IMR-90 (cell line): ENCODE results near the gene RAD21L1. TPM values are rescaled to one million over a fixed set of nuclear protein-coding genes. Genes with fewer than 3 reads are reported as not detected.
A peak's percentile ranks its signal among the peaks of the same experiment; 100 is the strongest.

Source experiments
- ATAC-seq: fragments of 200-7000 bp; cut with Tn5 transposase; 2 replicates; pipeline ENCODE4 v1.9.1; 2020; ENCODE audit warnings: low read depth, mild to moderate bottlenecking, moderate library complexity
- BruUV-seq: library from RNA; stranded (reverse); fragments of 400-500 nt; replicated peaks from 2 replicates; lab custom pipeline; 2021; lab: Mats Ljungman, UMichigan
- CTCF ChIA-PET: fragments of 300-600 bp; formaldehyde crosslinking; extraction: SDS; loops from one replicate; lab custom pipeline; 2021; ENCODE audit warnings: antibody characterized with exemption; lab: Yijun Ruan, JAX
- POLR2A ChIA-PET: fragments of 300-600 bp; sonication (Branson Sonifier 250); formaldehyde crosslinking; loops from one replicate; lab custom pipeline; 2022; ENCODE audit warnings: antibody characterized with exemption; ENCODE audit not compliant: unreplicated experiment; lab: Charles Lee
- DNase-seq: peaks from one replicate; pipeline ENCODE4 v3.0.0; 2013
- H2AFZ ChIP-seq: replicated peaks from 2 replicates; pipeline ENCODE3; 2013; ENCODE audit warnings: low read length, mild to moderate bottlenecking; ENCODE audit not compliant: poor library complexity
- H2AK5ac ChIP-seq: 2 replicates; pipeline ENCODE4 v1.6.1; 2013; ENCODE audit warnings: low read depth, low read length, inconsistent platforms
- H2AK9ac ChIP-seq: replicated peaks from 2 replicates; pipeline ENCODE3; 2013; ENCODE audit warnings: mild to moderate bottlenecking, low read depth, low read length, moderate library complexity; ENCODE audit not compliant: poor library complexity
- H2BK120ac ChIP-seq: 2 replicates; pipeline ENCODE4 v1.6.1; 2013; ENCODE audit warnings: low read depth, low read length, inconsistent platforms
- H2BK15ac ChIP-seq: 3 replicates; pipeline ENCODE4 v1.6.1; 2013; ENCODE audit warnings: low read depth, low read length, inconsistent platforms
- H2BK20ac ChIP-seq: 2 replicates; pipeline ENCODE4 v1.6.1; 2013; ENCODE audit warnings: low read depth, mild to moderate bottlenecking, inconsistent platforms, low read length, moderate library complexity
- H2BK5ac ChIP-seq: 2 replicates; pipeline ENCODE4 v1.6.1; 2013; ENCODE audit warnings: mild to moderate bottlenecking, low read depth, low read length, inconsistent platforms; ENCODE audit not compliant: poor library complexity, severe bottlenecking
- H3K14ac ChIP-seq: replicated peaks from 2 replicates; pipeline ENCODE4 v1.6.1; 2013; ENCODE audit warnings: low read depth, low read length, inconsistent platforms
- H3K18ac ChIP-seq: 2 replicates; pipeline ENCODE4 v1.6.1; 2013; ENCODE audit warnings: low read depth, low read length, control low read depth
- H3K23ac ChIP-seq: 2 replicates; pipeline ENCODE4 v1.6.1; 2013; ENCODE audit warnings: low read depth, low read length, inconsistent platforms
- H3K27ac ChIP-seq: 2 replicates; pipeline ENCODE4 v1.5.1; 2013; ENCODE audit warnings: mild to moderate bottlenecking, control low read depth, low read length; ENCODE audit not compliant: insufficient read depth
- H3K27me3 ChIP-seq: 2 replicates; pipeline ENCODE4 v1.6.1; 2013; ENCODE audit warnings: low read length; ENCODE audit not compliant: control insufficient read depth, insufficient read depth
- H3K36me3 ChIP-seq: 2 replicates; pipeline ENCODE4 v1.6.1; 2013; ENCODE audit warnings: low read length, mixed read lengths; ENCODE audit not compliant: control insufficient read depth, insufficient read depth
- H3K4ac ChIP-seq: 2 replicates; pipeline ENCODE4 v1.6.1; 2013; ENCODE audit warnings: low read depth, low read length, inconsistent platforms
- H3K4me1 ChIP-seq: 2 replicates; pipeline ENCODE4 v1.6.1; 2013; ENCODE audit warnings: low read length, mixed read lengths; ENCODE audit not compliant: control insufficient read depth, insufficient read depth
- H3K4me2 ChIP-seq: 2 replicates; pipeline ENCODE4 v1.6.1; 2013; ENCODE audit warnings: low read depth, mild to moderate bottlenecking, control low read depth, low read length, moderate library complexity
- H3K4me3 ChIP-seq: 2 replicates; pipeline ENCODE4 v1.5.1; 2013; ENCODE audit warnings: low read depth, mild to moderate bottlenecking, control low read depth, low read length, moderate library complexity; ENCODE audit not compliant: insufficient read depth
- H3K56ac ChIP-seq: 2 replicates; pipeline ENCODE4 v1.6.1; 2013; ENCODE audit warnings: low read length, inconsistent platforms; ENCODE audit not compliant: insufficient read depth; ENCODE audit errors: extremely low read depth
- H3K79me1 ChIP-seq, 2 experiments: 2 replicates each; pipeline ENCODE4 v1.6.1; 2013; ENCODE audit warnings: low read length in 2 of 2, inconsistent platforms in 1 of 2, low read depth in 1 of 2
- H3K9ac ChIP-seq: 2 replicates; pipeline ENCODE4 v1.6.1; 2013; ENCODE audit warnings: low read depth, low read length, control low read depth
- H3K9me1 ChIP-seq: 2 replicates; pipeline ENCODE4 v1.6.1; 2013; ENCODE audit warnings: low read length, inconsistent platforms; ENCODE audit not compliant: insufficient read depth
- H3K9me3 ChIP-seq: 2 replicates; pipeline ENCODE4 v1.6.1; 2013; ENCODE audit warnings: low read length; ENCODE audit not compliant: control insufficient read depth, insufficient read depth
- H4K20me1 ChIP-seq: 2 replicates; pipeline ENCODE4 v1.6.1; 2013; ENCODE audit warnings: low read length, inconsistent platforms; ENCODE audit not compliant: insufficient read depth
- H4K5ac ChIP-seq: 2 replicates; pipeline ENCODE4 v1.6.1; 2013; ENCODE audit warnings: mild to moderate bottlenecking, low read depth, low read length, control low read depth
- H4K8ac ChIP-seq, 2 experiments: 2 replicates each; pipeline ENCODE4 v1.6.1; 2013; ENCODE audit warnings: low read depth in 2 of 2, low read length in 2 of 2, control low read depth in 1 of 2, inconsistent platforms in 1 of 2
- H4K91ac ChIP-seq: 2 replicates; pipeline ENCODE4 v1.6.1; 2013; ENCODE audit warnings: low read depth, low read length, inconsistent platforms; ENCODE audit not compliant: insufficient read depth
- BHLHE40 ChIP-seq: fragments of 150-350 bp; IDR thresholded peaks from 2 replicates; pipeline ENCODE4 v1.6.1; 2016; ENCODE audit warnings: mild to moderate bottlenecking, low read depth, low read length
- CHD1 ChIP-seq: IDR thresholded peaks from 2 replicates; pipeline ENCODE4 v1.6.1; 2012; ENCODE audit warnings: low read depth, low read length, improper control_type of control experiment
- FOS ChIP-seq: fragments of 150-350 bp; IDR thresholded peaks from 2 replicates; pipeline ENCODE4 v1.6.1; 2016; ENCODE audit warnings: low read depth, low read length
- MAFK ChIP-seq: IDR thresholded peaks from 2 replicates; pipeline ENCODE4 v1.6.1; 2012; ENCODE audit warnings: low read depth, low read length, improper control_type of control experiment
- MAZ ChIP-seq: IDR thresholded peaks from 2 replicates; pipeline ENCODE4 v1.6.1; 2012; ENCODE audit warnings: low read depth, mild to moderate bottlenecking, low read length, improper control_type of control experiment, moderate library complexity, borderline replicate concordance
- MXI1 ChIP-seq: IDR thresholded peaks from 2 replicates; pipeline ENCODE4 v1.6.1; 2012; ENCODE audit warnings: low read depth, mild to moderate bottlenecking, low read length, moderate library complexity, borderline replicate concordance
- NFE2L2 ChIP-seq: fragments of 150-350 bp; IDR thresholded peaks from 2 replicates; pipeline ENCODE4 v1.6.1; 2016; ENCODE audit warnings: low read depth, mild to moderate bottlenecking, low read length
- POLR2A ChIP-seq: IDR thresholded peaks from 2 replicates; pipeline ENCODE4 v1.6.1; 2012; ENCODE audit warnings: mild to moderate bottlenecking, low read depth, low read length
- RAD21 ChIP-seq: IDR thresholded peaks from 2 replicates; pipeline ENCODE4 v1.6.1; 2012; ENCODE audit warnings: low read length, improper control_type of control experiment
- RCOR1 ChIP-seq: IDR thresholded peaks from 2 replicates; pipeline ENCODE4 v1.6.1; 2012; ENCODE audit warnings: mild to moderate bottlenecking, low read length, improper control_type of control experiment; ENCODE audit not compliant: insufficient replicate concordance
- RFX5 ChIP-seq: IDR thresholded peaks from 2 replicates; pipeline ENCODE4 v1.8.0; 2012; ENCODE audit warnings: low read depth, mild to moderate bottlenecking, low read length, moderate library complexity
- WGBS, 2 experiments: methylation state at CpG; one replicate each; pipeline versions ENCODE4 v1.1.5 to v1.1.7; 2013; ENCODE audit warnings: missing lambda C conversion rate in 2 of 2; ENCODE audit not compliant: insufficient read length in 1 of 2; ENCODE audit errors: extremely low coverage in 2 of 2; 5-methylcytosine and 5-hydroxymethylcytosine counted together
- dilution Hi-C: fragments of 300-500 bp; cut with HindIII; formaldehyde crosslinking; loops from one replicate; pipeline ENCODE4 v1.14.3; 2018; ENCODE audit warnings: low sequenced_read_pairs; ENCODE audit not compliant: unreplicated experiment
- in situ Hi-C: fragments of 300-500 bp; cut with MboI; formaldehyde crosslinking; loops from 3 replicates; pipeline ENCODE4 v1.14.3; 2019; ENCODE audit warnings: low sequenced_read_pairs, inconsistent platforms, mixed read lengths
- intact Hi-C: fragments of 100-400 bp; cut with micrococcal nuclease; formaldehyde crosslinking; loops from 2 replicates; pipeline ENCODE4 v1.10.0; 2022
- polyA plus RNA-seq, 3 experiments: library from polyadenylated mRNA; depleted of rRNA; stranded (reverse); fragments of >200 nt; gene quantifications; 2 replicates each; pipeline ENCODE4 v1.2.3, GENCODE V29; 2012; ENCODE audit warnings: low replicate concordance in 1 of 3
- total RNA-seq: library from RNA; depleted of rRNA; stranded (reverse); fragments of >200 nt; gene quantifications from 2 replicates; pipeline ENCODE4 v1.2.3, GENCODE V29; 2012
- TF ChIP-seq, protein P1 (sequence below): fragments of 150-350 bp; IDR thresholded peaks from 2 replicates; pipeline ENCODE4 v1.6.1; 2017; ENCODE audit warnings: mild to moderate bottlenecking, antibody characterized with exemption, low read length, low read depth

The RAD21L1 gene
- total and polyA plus RNA-seq, 2 of the 4 experiments (the other 2 are of a cell fraction), result not detected

DNA sequence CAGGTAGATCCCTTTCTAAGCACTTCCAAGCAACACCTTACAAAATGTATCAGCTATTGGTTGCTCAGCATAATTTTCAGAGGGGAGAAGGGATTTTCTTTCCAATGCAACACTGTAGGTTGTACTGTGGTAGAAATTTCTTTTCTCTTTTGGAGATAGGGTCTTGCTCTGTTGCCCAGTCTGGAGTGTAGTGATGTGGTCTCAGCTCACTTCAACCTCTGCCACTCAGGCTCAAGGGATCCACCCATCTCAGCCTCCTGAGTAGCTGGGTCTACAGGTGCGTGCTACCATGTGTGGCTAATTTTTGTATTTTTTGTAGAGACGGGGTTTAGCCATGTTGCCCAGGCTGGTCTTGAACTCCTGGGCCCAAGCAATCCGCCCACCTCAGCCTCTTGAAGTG is 16.3 kb downstream of the RAD21L1 start:
- BruUV-seq, result no TSS peak
- Histone ChIP-seq H2BK120ac (peak overlapping the region; percentile 82), H3K4me1 (peaks cover 3% of the 10 kb centered on the region), H2AK9ac (no peak overlapping the region), H2AK5ac (peak overlapping the region; percentile 89), H2BK20ac (peak overlapping the region; percentile 81; the same call in 1 of the 2 replicates), H3K4me3 (no peak overlapping the region), H4K20me1 (peaks cover 3% of the 10 kb centered on the region; the same call in 1 of the 2 replicates), H3K23ac (0 out of 2 replicates have a peak overlapping the region, but pooled peaks have one; percentile 67), H2BK5ac (peak overlapping the region; percentile 15), H3K27ac (peak overlapping the region; percentile 42), H2BK15ac (peak overlapping the region; percentile 53; the same call in 1 of the 3 replicates), H3K9me3 (no peaks in the 10 kb centered on the region), H3K18ac (0 out of 2 replicates have a peak overlapping the region, but pooled peaks have one; percentile 43), H3K27me3 (peaks cover under 1% of the 10 kb centered on the region), H3K14ac (peak overlapping the region; percentile 58; the same call in 1 of the 2 replicates), H3K79me1 (no peaks in the 10 kb centered on the region), H3K4ac (peak overlapping the region; percentile 74; the same call in 1 of the 2 replicates), H4K91ac (no peak overlapping the region), H4K5ac (no peak overlapping the region), H3K9ac (no peak overlapping the region), H3K36me3 (no peaks in the 10 kb centered on the region), H3K4me2 (no peak overlapping the region), H3K56ac (no peak overlapping the region), H3K9me1 (peaks cover 5% of the 10 kb centered on the region; the same call in 1 of the 2 replicates), H4K8ac (peak overlapping the region in 1 of 2 experiments; percentile 52; a peak in 2 of 4 replicates), H2AFZ (peak overlapping the region; percentile 26)
- no peak for DNase-seq
- ChIA-PET CTCF (interaction anchor here (1.0 to 1.1 kb wide), 2 partner anchors 28 to 31 kb away, joined by 3 to 4 read pairs; no protein-coding TSS in a partner anchor), POLR2A (no interaction called here)
- no CpG with 5 or more reads among the region's 3 CpGs for WGBS, 2 experiments
- in situ Hi-C loops (no loop called here), dilution Hi-C loops (no loop called here), intact Hi-C loops (no loop called here)
- TF ChIP-seq, protein P1, sequence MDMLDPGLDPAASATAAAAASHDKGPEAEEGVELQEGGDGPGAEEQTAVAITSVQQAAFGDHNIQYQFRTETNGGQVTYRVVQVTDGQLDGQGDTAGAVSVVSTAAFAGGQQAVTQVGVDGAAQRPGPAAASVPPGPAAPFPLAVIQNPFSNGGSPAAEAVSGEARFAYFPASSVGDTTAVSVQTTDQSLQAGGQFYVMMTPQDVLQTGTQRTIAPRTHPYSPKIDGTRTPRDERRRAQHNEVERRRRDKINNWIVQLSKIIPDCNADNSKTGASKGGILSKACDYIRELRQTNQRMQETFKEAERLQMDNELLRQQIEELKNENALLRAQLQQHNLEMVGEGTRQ, result no peak
- TF ChIP-seq RCOR1 (no peak), MXI1 (no peak), RAD21 (no peak), POLR2A (no peak), FOS (no peak), RFX5 (no peak), MAZ (no peak), CHD1 (no peak), MAFK (no peak), BHLHE40 (no peak), NFE2L2 (no peak)
- ATAC-seq, result no peak
